COLO668 (cell line): ENCODE data around the gene PCAT6.
A peak's percentile ranks its signal among the peaks of the same experiment; 100 is the strongest.
"Not testable (repeated sequence)": the region's sequence is repeated elsewhere in the genome, so short reads cannot be mapped to it uniquely, and the experiment has no call there.

ENCODE experiments used
- DNase-seq: peaks from one replicate; lab custom pipeline; 2025; ENCODE audit not compliant: unreplicated experiment; lab: John Stamatoyannopoulos, UW

PCAT6 gene

DNA sequence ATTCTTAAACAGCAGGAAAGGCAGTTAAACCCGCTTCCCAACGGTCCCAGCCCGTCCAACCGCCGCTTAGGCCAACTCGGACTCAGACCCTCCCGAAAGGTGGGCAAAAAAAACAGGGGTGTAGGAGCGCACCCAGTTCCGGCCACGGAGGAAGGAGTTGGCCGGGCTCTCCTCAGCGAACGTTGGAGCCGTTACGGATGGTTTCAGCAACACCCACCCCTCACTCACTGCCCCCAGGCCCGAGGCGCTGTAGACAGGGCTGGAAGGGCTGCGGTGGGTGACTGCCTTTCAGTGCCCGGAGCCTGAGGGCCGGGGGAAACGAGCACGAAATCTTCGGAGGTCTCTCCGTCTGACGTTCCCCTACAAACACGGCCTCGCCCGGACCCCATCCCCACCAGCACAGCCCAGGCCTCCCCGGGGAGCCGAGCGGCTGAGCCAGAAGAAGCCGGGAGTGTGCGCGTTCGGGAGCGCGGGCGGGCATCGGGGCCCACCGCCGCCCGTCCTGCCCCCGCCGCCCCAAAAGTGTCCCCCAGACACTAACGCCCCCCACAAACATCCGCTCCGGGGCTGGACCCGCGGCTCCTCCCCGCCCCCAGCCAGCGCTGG lies 3.8 kb upstream of the PCAT6 start:
- peak; percentile 61 for DNase-seq

DNA sequence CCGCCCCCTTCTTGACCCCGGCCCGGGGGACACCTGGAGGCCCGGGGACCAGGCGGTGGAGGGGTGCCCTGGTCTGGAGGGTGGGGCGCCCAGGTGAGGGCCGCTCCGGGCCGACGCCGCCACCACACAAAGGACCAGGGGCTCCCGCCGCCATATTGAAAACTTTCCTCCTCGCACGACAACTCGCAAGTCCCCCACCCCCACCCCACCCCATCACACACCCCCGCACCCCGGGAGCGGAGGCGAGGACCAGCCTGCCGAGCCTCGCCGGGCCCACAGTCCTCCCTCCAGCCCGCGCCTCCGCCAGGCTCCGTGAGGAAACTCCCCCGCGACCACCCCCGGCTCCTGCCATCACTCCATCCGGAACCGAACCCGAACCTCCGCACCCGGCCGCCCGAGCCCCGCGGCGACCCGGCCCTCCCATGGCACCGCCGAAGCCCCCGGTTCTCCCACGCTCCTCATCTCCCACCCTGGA lies 3.3 kb upstream of the PCAT6 start:
- peak; percentile 36 for DNase-seq

DNA sequence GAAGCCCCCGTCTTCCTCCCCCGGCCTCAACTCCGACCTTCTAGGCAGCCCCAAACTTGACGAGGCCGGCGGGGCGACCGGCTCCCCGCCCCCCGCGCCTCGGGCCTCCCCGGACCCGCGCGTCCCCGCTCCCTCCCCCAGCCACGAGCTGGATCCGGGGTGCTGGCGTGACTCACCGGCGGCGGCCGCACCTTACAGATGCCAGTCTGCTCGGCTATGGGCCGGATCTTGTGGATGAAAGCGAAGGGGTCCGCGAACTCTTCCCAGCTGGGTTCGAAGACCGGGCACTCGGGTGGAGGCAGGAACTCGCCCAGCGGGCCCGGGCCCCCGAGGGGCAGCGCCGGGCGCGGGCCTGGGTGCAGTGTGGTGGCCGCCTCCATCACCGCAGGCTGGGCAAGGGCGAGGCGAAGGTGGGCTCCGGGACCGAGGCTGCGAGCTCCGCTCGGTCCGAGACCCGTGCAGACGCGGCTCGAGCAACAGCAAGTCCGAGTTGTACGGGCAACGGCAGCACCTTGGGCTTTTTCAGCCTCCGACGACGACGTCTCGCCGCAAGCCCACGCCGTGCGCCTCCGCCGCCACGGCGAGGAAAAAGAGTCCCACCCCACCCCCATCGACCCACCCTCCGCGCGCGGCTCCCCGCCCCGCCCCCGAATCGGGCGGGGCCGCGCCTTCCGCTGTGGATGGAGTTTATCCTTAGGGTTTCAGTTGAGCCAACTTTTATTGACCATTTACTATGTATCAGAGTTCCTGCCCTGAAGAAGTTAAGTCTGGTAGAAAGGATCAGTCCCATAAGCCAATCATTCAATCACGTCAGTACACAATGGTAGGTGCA lies 2.6 kb upstream of the PCAT6 start, which contains the start of gene KDM5B:
KDM5B (minus strand) TSS at position 496 of the 832 bp plus-strand sequence; CDS start at position 380, 116 bp downstream.
- peak; percentile 70 for DNase-seq

GRCh38 chr1:202809597-202810159 lies 1.1 kb upstream of the PCAT6 start:
- no peak for DNase-seq

GRCh38 chr1:202810193-202810614 lies 550 bp upstream of the PCAT6 start:
- DNase-seq = no peak

DNA sequence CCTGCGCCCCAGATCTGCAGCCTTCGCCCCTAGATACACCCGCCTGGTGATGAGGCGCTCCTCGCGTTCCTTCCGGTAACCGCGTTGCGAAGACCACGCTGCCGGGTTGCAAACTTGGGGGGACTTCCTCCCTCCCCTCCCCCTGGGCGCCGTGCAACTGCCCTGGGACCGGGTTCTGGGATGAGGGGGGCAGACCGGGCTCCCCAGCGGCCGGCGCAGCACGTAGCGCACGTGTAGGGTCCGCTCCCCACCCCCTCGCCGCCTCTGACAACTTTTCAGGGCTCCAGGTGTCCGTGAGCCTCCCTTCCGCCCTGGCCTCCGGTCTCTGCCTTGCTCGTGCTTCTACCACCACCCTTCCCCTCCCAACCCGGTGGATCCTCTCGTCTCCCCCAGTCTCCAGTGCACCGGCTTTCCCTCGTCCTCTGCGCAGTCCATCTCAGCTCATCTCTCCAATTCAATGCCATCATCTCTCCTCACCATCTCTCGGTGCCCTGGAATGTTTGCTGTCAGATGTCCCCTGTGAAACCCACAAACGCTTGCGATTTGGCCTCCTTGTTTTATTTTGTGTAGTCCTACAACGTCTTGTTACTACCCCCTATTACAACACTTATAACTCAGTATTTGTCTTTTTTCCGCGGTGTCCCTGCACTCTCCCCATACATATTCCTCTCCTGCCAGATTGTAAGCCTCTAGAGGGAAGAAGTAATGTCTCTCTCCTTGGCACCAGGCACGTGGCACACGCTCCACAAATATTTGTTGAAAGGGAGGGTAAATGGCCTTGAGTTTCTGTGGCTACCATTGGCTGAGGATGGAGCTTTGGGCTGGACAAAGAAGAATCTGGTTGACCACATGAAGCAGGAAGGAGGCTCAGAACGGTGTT lies 782 bp downstream of the PCAT6 start:
- DNase-seq = no peak

- no peak for DNase-seq
Observed at GRCh38 chr1:202812176-202813026, 1.6 kb downstream of the PCAT6 start.

DNA sequence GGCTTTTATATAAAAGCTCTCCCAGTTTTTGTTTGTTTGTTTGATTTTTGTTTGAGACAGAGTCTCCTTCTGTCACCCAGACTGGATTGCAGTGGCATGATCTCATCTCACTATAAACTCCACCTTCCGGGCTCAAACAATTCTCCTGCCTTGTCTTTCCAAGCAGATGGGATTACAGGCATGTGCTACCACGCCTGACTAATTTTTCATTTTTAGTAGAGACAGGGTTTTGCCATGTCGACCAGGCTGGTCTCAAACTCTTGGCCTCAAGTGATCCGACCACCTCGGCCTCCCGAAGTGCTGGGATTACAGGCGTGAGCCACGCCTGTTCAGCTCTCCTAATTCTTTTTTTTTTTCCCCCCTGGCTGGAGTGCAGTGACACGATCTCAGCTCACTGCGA lies 4.4 kb downstream of the PCAT6 start:
- no peak for DNase-seq

- DNase-seq = no peak
Observed at GRCh38 chr1:202818819-202819218, 8.1 kb downstream of the PCAT6 start.

- no peak for DNase-seq
Observed at GRCh38 chr1:202821467-202821866, 10.7 kb downstream of the PCAT6 start.

DNA sequence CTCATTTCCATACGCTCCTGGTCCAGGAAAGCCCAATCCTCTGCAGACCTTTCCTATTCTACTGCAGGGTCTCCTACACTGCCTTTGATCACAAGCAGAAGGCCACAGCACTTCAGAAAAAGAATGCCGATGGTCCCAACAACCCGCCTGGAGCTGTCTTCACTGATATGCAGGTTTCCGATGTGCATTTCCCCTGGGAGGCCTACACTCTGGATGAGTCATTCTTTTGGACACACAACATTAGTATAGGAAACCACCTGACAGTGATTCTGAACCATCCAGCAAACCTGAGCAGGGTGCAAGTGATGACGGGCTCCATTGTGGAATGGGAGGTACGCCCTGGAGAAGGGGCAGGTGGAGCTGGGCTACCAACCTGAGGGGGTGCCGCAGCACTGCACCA lies 15.0 kb downstream of the PCAT6 start:
- DNase-seq = no peak

- DNase-seq = not testable (repeated sequence)
Observed at GRCh38 chr1:202829223-202829622, 18.5 kb downstream of the PCAT6 start.

DNA sequence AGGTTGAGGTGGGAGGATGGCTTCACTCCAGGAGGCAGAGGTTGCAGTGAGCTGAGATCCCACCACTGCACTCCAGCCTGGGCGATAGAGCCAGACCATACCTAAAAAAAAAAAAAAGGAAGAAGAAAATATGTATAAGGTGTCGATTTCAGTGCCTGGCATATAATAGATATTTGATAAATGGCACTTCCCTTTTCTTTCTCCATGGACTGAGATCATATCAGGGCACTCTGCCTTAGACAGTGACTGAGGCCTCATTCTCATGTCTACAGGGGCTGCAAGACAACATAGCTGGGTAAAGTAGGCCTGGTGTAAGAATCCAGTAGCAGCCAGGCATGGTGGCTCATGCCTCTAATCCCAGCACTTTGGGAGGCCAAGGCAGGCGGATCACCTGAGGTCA lies 21.2 kb downstream of the PCAT6 start:
- no peak for DNase-seq

- no peak for DNase-seq
Observed at GRCh38 chr1:202834771-202835547, 24.2 kb downstream of the PCAT6 start.

DNA sequence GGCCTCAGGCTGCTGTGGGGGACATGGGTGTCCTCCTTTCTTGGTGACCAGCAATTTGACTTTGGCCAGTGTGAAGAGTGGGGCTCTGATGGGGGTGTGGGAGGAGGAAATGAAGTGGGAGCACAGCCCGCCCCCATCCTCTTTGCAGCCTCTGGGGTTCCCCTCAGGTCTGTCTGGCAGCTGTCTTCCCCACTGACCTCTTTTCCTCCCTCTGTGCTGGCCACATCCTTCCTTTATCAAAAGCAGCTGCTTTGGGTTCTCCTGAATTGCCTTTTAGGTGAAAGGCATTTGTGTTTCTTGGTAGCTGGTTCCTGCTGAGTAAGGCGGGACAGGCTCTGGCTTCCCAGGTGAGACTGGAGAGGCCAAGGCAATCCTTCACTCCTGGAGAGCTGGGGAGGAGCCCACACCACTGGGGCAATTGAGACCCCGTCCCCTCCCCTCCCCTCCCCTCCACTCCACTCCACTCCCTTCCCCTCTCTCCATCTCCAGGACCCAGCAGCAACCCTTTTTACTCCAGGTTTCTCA lies 24.9 kb downstream of the PCAT6 start:
- no peak for DNase-seq

GRCh38 chr1:202836623-202837403 lies 26.1 kb downstream of the PCAT6 start:
- no peak for DNase-seq

GRCh38 chr1:202837746-202838262 lies 27.1 kb downstream of the PCAT6 start:
- DNase-seq = no peak

GRCh38 chr1:202843081-202843480 lies 32.3 kb downstream of the PCAT6 start:
- no peak for DNase-seq
